Measurements from ENCODE around the gene CDKL4.
"Not testable (repeated sequence)": the region's sequence is repeated elsewhere in the genome, so short reads cannot be mapped to it uniquely, and the experiment has no call there.

CDKL4 gene

GRCh38 chr2:39140948-39141333 lies 102.8 kb downstream of the CDKL4 start:
- not testable (repeated sequence) for DNase-seq

DNA sequence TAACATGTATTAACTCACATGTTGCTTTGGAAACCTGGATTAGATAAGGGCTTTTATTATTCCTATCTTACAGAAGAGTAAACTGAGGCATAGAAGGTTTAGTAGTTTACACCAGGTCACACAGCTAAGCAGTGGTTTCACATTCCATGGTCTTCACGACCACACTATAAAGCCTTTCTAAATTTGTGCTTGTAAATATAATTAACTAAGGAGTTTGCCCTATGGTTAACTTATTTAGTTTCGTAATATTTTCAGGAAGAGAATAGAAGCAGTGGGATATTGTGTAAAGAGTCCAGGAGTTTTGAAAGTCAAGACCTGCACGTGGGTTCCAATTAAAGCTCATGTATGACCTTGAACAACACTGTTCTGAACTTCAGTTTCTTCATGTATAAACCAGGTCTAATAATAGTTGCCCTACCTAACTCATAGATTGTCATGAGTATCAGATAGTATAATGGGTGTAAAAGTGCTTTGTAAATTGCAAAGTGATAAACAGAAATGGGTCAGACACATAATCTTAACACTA lies 103.4 kb downstream of the CDKL4 start:
- DNase-seq: no peak

DNA sequence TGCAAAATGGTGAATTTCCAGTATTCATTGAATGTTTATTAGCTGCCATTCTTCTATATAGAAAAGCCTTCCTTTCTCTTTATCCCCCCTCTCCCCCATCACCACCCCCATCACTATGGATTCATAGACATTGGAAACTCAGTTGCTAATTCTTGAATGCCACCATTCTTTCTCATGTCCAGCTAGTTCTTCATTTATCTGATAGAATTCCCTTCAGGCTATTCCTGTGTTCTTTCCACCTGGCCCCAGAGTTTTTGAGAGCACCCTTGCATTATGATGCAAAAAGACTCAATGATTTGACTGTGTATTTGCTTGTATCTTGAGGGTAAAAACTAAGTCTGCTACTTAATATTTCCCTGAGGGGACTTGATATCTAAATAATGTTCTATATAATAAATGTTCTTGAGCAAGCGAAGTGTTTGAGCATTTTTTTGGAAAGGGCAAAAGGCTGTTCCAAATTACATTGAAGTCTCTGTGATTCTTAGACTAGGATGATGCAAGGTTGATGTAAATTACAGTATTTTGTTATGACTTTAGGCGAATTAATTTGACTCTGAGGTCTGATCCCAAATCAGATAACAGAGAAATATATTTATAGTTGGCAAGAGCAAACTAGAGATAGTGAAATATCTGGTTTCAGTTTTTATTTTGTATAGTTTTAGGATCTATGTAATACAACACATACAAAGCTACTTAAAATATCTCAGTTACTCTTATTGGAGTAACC lies 104.1 kb downstream of the CDKL4 start:
- no peak for DNase-seq

DNA sequence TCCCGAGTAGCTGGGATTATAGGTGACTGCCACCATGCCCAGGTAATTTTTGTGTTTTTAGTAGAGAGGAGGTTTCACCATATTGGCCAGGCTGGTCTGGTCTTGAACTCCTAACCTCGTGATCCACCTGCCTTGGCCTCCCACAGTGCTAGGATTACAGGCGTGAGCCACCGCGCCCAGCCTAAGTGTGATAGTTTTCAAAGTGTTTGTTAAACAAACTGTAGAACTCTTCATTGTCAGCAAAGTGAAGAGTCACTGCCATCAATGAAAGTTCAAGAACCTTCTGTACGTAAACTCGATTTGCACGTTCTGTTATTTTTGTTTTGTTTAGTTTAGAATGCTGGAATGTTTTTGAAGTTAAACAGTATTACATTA lies 104.9 kb downstream of the CDKL4 start:
- no peak for DNase-seq

- DNase-seq: not testable (repeated sequence)
These were observed 105.5 kb downstream of the CDKL4 start for GRCh38 chr2:39138187-39138836.

DNA sequence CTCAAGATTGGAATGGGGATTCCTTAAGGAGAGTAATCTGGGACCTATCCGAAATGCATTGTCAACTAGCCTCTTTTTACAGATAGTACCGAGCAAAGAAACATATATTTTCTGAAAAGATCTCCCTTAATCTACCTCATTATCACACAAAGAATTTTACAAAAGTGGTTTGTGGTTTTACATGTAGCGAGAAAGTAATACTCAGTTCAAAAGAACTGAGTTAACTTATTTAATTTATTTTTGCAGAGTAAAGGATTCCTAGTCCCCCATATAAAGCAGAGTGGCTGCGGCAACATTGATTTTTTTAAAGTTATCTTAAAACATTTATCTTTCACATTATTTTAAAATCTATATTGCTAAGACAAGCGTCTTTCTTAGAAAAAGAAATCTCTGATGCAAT lies 107.0 kb downstream of the CDKL4 start:
- DNase-seq: no peak

- no peak for DNase-seq
These were observed 108.0 kb downstream of the CDKL4 start for GRCh38 chr2:39135690-39136259.

DNA sequence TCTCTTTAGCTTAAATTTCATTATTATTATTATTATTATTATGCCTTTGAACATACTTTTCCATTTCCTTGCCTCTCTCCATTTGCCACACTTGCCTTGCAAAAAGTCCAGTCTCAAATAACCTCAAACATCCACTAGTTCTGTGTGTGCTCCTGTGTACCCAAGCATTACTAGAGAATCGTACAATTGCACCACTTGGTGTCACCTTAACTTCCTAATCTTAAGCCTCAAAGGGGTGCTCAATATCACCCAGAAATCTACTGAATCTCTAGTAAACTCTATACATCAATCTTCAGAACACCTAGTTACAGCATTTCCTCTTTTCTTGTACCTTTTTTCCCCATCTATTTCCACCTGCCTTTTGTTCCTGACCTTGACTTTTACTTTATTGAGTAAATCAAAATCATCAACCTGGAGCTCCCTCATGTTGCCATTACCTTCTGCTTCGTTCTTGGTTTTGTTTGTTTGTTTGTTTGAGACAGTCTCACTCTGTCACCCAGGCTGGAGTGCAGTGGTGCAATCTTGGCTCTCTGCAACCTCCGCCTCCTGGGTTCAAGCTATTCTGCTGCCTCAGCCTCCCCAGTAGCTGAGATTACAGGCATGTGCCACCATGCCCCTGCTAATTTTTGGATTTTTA lies 110.4 kb downstream of the CDKL4 start:
- no peak for DNase-seq

DNA sequence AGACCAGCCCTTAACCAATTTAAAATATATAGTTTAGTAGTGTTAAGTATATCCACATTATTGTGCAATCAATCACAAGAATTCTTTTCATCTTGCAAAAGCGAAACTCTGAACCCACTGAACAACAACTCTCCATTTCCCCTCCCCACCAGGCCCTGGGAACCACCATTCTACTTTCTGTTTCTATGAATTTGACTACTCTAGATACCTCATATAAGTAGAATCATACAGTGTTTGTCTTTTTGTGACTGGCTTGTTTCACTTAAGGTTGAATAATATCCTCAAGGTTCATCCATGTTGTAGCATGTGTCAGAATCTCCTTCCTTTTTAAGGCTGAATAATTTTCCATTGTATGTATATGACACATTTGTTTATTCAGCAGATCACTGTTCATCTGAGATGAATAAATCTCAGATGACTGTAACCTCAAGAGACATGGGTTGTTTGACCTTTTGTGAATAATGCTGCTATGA lies 114.8 kb downstream of the CDKL4 start:
- no peak for DNase-seq

DNA sequence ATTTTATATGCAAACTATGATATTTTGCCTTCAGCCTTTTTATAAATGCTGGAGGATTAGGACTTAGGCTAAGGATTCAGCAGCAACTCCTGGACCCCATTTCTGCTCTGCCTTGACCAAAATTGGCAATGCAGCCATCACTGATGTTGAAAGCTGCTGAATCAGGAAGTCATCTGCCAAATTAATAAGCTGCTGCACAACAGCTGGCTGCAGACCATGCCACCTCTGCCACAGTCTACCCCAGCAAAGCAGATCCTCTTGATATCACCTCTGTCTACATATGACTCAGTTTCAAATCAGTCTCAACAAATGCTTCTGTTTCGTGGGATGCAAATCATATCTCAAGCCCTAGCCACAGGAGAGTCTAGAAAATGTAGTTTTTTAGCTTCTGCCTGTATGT lies 115.8 kb downstream of the CDKL4 start:
- DNase-seq: no peak
